GM12892 (cell line): ENCODE measurements around the gene C7orf33.

Experiments used
- POLR2A ChIP-seq: IDR thresholded peaks from 2 replicates; pipeline ENCODE4 v1.6.1; 2011; ENCODE audit warnings: low read depth, low read length, control low read depth
- POLR2AphosphoS5 ChIP-seq: IDR thresholded peaks from 2 replicates; pipeline ENCODE4 v1.6.1; 2011; ENCODE audit warnings: low read depth, low read length, control low read depth
- TAF1 ChIP-seq: IDR thresholded peaks from 2 replicates; pipeline ENCODE4 v1.6.1; 2011; ENCODE audit warnings: low read depth, mild to moderate bottlenecking, control low read depth, low read length, borderline replicate concordance

DNA sequence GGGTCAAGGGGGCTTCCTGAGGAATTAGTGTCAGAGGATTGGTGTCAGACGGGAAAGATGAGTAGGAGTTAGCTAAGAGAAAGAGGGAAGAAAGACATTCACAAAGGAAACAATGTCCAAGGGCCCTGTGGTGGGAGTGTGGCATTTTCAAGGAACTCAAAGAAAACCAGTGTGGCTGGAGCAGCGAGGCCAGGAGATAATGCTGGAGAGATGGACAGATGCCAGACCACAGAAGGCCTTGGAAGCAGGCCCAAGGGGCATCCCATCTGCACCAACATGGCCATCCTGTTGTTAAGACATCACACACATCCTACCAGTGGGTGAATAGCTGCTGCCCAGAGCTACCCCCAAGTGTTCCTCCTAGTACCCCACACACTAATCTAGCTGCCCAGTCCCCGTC, 72.1 kb downstream of the C7orf33 start:
- TF ChIP-seq POLR2A (no peak), TAF1 (no peak), POLR2AphosphoS5 (no peak)
